Caki2 (cell line): Measurements from ENCODE around the gene DDN. TPM values are rescaled to one million over a fixed set of nuclear protein-coding genes. Genes with fewer than 3 reads are reported as not detected.

Experiments used
- DNase-seq: peaks from one replicate; pipeline ENCODE4 v3.0.0-alpha.2; 2015; ENCODE audit warnings: low read depth
- in situ Hi-C: cut with HindIII; loops from 2 replicates; pipeline ENCODE4 v1.10.0; 2016; ENCODE audit warnings: low sequenced_read_pairs, low pct_unique_long_range_greater_than_20kb, mixed read lengths
- total RNA-seq: library from RNA; depleted of rRNA; stranded (reverse); fragments of >200 nt; shearing (Covaris generic); gene quantifications from 2 replicates; pipeline ENCODE4 v1.2.3, GENCODE V29; 2014; ENCODE audit warnings: low replicate concordance

Gene DDN
- total RNA-seq, 1 experiment from 2014 or later = not detected

DNA sequence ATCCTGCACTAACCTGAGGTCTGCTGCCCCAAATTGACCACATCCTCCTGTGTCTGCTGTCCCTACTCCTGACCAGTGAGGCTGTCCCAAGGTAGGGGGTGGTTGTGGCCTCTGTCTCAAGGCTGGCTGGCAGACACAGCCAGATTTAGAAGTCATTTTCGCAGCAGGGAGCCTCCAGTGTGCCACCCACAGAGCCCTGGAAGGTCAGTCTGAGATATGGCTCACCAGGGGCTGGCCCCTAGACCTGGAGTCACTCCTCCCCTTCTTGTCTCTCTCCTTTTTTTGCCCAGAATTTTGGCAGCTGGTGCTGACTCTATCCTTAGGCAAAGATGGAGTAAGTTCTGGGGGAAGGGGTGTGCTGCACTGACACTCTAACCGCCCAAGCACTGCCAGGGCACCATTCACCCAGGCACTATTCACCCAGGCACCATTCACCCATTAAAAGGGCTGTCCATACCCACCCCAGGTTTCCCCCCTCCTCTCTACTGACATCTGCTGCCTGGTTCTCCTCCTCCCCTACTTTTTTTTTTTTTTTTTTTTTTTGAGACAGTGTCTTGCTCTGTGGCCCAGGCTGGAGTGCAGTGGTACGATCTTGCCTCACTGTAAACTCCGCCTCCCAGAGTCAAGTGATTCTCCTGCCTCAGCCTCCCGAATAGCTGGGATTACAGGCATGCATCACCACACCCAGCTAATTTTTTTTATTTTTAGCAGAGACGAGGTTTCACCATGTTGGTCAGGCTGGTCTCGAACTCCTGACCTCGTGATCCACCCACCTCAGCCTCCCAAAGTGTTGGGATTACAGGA is 7.7 kb downstream of the DDN start:
- in situ Hi-C loops = no loop called here
- DNase-seq = no peak

DNA sequence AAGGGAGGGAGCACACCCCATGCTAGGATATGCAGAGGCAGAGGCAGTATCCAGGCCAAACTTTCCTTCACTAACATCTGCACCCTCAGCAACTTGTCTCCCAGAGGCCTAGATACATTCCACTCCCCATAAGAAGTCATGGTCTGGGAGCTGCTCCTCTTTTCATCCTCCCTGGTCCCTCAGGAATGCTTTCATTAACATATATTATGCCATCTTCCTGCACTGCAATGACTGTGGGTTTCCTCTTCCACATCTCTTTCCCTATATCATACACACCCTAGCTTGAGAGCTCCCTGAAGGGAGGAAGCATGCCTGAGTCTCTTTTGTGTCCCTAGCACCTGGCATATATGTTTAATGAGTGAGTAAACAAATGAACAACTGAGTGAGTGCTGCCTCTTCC is 8.6 kb downstream of the DDN start:
- in situ Hi-C loops = no loop called here
- DNase-seq = no peak

DNA sequence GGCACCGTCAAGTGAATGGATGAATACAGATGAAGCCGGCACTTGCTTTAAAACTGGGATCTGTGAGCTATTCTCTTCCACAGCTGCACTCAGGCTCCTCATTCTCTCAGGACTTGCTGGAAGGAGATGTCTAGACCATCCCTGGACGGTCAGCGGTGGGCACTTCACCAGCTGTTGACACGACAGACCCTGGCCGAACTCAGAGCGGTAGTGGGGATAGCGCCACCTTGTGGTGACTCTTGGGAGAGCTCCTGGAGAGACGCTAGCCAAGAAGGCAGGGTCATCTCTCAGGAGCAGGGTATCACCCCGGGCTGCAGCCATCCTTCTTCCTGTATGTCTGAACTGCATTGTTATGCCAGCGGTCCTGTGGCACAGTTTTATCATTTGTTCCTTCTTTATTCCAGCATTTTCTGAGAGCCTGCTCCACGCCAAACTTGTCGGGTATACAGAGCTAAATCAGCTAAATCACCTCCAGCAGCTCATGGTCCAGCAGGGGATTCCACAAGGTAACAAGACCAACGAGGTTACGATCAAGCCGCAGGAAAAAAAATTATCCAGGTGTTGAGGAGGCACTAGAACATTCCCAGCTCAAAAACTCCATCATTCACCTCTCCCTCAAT is 11.0 kb downstream of the DDN start:
- in situ Hi-C loops = no loop called here

DNA sequence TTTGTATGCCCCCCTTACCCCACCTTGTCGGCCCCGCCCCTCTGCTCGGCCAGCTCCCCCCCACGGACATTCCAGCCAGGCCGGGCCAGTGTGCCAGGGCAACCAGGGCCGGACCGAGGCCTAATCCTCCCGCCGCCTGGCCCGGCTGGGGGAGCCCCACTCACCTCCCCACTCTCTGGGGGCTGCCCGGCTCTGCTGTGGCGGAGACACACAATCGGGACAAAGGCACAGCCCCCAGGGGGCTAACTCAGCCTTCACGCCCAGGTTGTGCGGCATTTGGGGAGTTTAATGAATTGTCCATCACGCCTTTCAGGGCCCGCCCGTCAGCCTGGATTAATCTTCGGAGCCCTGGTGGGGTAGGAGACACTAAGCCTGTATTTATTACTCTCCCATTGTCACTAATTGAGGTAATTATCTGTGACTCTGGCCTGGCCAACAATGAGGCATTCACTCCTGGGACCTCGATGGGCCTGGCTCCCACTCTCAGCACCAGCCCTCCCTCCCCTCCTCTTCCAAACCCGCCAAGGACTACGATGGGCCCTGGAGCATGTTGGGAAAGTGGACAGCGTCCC is 12.4 kb downstream of the DDN start:
- in situ Hi-C loops = no loop called here
- DNase-seq = no peak

More for the DNA sequence above, 11.0 kb downstream of the DDN start:
- DNase-seq = peak; percentile 27

DNA sequence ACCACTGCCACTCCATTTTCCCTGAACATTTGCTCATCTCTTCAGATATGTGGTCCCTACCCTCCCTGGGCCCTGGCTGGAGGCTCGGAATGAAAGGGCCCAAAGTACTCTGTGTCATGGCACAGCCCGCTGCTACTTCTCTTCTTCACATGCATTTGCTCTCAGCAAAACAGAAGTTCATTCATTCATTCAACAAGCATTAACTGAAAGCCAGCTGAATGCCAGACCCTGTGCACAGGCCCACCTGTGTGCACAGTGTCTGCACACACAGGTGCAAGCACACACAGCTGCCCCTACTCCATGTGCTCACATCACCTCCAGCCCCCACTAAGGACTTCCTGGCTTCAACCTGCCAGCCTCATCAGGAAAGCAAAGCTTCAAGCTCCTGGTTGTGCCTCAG is 13.3 kb downstream of the DDN start:
- in situ Hi-C loops = no loop called here
- DNase-seq = no peak

DNA sequence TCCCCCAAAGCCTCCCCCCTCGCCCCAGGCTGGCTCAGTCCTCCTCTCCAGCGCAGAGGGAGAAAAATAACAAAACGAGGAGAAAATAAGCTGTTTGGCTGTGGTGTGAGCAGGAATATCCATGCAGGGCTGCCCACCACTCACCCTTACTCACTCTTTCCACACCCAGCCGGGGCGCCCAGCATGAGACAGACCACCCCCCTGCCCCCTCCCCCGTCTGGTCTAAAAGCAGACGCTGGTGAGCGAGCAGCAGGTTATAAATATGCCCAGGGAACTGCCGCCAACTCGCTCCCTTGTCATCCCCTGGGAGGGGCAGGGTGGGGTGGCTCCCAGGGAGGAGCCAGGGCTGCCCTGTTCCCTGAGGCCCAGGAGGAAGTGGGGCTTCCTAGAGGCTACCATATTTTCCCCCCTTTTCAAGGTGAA is 13.7 kb downstream of the DDN start:
- in situ Hi-C loops = no loop called here
- DNase-seq = no peak

DNA sequence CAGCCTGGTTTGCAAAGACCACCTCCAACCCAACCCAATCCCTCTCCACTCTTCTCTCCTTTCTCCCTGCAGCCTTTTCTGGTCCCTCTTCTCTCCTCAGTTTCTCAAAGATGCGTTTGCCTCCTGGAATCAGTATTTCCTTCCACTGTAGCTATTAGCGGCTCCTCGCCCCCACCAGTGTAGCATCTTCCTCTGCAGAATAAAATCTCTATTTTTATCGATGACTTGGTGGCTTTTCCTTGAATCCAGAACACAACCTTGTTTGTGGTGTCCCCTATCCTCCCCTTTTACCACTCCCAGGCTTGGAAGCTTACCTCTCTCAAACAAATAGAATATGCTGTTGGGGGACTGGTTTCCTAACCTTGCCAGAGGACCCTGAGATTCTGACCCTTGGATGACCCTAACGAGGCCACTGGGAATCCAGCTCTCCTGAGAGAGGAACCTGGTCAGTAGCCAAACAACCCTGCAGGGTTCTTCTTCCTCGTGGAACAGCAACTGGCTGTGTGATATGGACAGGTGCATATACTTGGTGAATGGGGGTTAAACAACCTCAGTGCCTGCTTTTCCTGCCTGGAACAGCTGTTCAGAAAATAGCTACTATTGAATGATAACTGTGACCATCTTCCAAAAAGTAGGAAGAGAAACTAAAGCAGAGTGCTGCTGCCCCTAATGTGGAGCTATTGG is 16.6 kb downstream of the DDN start:
- no peak for DNase-seq
- in situ Hi-C loops = no loop called here

DNA sequence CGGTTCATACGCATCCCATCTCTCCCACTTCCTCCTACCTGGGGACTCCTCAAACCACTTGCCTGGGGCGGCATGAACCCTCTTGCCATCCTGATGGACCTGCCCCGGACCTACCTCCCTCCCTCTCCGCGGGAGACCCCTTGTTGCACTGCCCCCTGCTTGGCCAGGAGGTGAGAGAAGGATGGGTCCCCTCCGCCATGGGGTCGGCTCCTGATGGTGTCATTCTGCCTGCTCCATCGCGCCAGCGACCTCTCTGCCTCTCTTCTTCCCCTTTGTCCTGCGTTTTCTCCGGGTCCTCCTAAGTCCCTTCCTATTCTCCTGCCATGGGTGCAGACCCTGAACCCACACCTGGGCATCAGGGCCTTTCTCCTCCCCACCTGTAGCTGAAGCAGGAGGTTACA is 17.4 kb downstream of the DDN start:
- in situ Hi-C loops = no loop called here
- no peak for DNase-seq

DNA sequence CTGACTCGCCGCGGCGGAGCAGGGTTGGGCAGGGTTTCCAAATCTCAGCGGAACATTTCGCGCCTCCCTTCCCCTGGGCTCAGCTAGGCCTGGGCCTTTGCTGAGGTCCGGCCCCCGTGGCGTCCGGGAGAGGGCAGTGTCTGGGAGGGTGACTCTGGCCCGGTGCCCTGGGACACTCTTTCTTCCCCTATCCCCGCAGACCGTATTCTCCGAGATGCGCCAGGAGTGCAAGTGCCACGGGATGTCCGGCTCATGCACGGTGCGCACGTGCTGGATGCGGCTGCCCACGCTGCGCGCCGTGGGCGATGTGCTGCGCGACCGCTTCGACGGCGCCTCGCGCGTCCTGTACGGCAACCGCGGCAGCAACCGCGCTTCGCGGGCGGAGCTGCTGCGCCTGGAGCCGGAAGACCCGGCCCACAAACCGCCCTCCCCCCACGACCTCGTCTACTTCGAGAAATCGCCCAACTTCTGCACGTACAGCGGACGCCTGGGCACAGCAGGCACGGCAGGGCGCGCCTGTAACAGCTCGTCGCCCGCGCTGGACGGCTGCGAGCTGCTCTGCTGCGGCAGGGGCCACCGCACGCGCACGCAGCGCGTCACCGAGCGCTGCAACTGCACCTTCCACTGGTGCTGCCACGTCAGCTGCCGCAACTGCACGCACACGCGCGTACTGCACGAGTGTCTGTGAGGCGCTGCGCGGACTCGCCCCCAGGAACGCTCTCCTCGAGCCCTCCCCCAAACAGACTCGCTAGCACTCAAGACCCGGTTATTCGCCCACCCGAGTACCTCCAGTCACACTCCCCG is 18.0 kb downstream of the DDN start:
- in situ Hi-C loops = no loop called here
- no peak for DNase-seq

DNA sequence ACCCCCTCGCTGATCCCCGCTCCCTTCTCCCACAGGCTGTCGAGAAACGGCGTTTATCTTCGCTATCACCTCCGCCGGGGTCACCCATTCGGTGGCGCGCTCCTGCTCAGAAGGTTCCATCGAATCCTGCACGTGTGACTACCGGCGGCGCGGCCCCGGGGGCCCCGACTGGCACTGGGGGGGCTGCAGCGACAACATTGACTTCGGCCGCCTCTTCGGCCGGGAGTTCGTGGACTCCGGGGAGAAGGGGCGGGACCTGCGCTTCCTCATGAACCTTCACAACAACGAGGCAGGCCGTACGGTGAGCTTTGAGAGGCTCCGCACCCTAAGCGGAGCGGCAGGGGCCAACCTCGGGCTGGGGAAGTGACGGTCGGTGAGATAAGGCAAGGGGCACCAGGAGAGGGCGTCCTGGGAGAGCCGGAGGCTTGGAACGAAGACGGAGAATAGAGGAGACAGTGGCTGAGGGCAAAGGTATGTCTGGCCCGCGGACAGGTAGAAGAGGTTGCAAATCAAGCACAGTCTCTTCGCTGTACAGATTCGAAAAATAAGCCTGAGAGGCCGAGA is 18.7 kb downstream of the DDN start:
- in situ Hi-C loops = no loop called here
- no peak for DNase-seq

DNA sequence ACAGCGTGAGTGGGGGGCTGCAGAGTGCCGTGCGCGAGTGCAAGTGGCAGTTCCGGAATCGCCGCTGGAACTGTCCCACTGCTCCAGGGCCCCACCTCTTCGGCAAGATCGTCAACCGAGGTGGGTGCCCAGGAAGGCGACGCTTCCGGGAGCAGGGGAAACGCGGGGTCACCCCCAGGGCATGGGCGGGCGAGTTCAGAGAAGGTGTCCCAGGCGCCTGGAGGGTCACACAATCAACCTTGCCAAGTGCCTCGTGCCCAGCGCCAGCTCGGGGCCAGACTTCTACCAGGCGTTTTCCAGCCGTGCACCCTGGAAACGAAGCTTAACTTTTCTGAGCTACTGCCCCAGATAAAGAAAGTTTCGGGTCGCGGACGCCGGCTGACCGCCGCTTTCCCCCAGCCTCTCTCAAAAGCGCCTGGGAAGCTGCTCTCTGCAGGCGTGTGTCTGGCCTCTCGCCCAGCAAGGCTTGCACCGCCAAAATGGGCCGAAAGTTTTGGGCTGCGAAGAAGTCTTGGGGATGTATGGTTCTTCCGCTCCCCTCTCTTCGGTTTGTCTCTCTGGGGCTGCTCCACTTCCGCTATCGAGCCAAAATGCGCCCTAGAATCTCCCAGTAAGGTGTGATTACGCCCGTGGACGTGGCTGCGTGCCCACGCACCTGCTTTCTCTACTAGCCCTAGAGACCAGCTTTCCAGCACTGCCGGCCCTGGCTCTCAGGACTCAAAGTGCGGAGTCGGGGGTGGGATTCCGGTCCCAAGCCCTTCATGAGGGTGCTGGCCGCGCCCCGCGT is 19.4 kb downstream of the DDN start:
- in situ Hi-C loops = no loop called here
- no peak for DNase-seq

DNA sequence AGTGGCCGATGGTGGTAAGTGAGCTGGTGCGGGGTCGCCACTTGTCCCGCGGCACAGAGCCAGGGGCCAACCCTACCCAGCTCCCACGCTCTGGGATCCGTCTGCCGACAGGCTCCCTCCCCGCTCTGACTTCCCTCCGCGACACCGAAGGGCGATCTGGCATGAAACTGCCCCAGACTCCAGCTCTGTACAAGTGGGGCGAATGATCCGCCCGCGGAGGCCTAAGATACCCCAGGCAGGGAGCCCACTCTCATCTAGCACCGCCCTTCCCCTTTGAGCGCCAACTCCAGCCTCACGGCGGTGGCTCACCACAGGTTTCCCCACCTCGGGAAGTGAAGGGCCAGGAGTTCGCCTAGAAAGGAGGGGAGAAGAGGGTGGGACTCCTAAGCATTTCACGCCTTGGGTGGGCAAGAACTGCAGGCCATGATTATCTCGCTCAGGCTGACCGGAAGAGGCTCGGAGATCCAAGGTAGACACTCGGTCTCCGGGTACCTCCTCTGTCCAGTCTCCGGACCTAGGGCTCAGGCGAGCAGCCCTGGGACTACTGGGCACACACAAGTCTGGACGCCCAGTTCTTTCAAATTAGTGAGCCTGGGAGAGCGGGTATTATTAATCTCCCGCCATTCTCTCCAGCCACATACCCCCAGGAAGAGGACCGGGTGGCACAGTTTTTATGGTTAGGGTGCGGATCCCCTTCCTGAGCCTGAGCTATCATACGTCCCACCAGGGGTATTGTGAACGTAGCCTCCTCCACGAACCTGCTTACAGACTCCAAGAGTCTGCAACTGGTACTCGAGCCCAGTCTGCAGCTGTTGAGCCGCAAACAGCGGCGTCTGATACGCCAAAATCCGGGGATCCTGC is 20.2 kb downstream of the DDN start:
- in situ Hi-C loops = no loop called here

DNA sequence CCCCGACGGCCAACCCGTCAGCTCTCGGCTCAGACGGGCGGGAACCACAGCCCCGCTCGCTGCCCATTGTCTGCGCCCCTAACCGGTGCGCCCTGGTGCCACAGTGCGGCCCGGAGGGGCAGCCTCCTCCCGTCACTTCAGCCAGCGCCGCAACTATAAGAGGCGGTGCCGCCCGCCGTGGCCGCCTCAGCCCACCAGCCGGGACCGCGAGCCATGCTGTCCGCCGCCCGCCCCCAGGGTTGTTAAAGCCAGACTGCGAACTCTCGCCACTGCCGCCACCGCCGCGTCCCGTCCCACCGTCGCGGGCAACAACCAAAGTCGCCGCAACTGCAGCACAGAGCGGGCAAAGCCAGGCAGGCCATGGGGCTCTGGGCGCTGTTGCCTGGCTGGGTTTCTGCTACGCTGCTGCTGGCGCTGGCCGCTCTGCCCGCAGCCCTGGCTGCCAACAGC is 20.9 kb downstream of the DDN start, which contains the start of gene WNT1:
TSS of gene WNT1 (plus strand) at position 32 of the 450 bp plus-strand sequence. CDS start at position 361, 329 bp downstream.
- DNase-seq = no peak
- in situ Hi-C loops = no loop called here

More for the DNA sequence above, 20.2 kb downstream of the DDN start:
- DNase-seq = no peak

DNA sequence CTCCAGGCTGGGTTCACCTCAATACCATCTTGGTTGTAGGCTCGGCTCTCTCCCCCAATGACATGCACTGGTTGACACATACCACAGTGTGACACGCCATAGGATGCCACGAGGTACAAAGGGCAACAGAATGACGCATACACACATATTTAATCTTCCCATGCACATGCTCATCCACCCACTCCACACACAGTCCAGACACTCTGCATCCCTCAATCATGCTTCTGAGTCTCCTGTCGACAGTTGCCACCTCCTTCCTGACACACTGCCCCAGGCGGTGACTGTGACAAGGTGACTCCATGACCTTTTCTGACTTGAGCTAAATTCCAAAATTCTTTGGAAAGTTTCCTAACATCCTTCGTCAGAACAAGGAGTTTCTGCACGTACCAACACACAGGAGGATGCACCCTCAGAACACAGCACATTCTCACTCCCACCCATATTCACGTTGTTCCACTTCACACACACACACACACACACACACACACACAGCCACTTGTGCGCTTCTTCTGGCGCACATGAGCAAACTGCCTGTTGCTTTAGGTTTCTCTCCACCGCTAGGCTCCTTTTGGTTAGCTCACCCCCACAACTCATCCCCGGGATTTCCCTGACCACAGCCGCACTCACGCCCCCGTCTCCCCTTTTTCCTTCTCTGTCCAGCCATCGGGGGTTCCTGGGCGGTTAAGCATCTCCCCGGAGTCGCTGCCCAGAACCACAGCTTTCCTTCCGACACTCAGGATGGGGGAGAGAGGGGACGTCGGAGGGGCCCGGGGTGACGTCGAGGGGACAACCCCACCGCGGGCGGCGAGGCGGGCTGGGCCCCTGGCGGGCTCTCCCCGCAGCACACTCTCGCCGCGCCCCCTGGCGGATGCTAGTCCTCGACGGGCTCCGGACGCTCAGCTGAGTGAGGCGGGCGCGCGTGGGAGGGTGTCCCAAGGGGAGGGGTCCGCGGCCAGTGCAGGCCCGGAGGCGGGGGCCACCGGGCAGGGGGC is 21.6 kb downstream of the DDN start:
- no peak for DNase-seq
- in situ Hi-C loops = no loop called here

DNA sequence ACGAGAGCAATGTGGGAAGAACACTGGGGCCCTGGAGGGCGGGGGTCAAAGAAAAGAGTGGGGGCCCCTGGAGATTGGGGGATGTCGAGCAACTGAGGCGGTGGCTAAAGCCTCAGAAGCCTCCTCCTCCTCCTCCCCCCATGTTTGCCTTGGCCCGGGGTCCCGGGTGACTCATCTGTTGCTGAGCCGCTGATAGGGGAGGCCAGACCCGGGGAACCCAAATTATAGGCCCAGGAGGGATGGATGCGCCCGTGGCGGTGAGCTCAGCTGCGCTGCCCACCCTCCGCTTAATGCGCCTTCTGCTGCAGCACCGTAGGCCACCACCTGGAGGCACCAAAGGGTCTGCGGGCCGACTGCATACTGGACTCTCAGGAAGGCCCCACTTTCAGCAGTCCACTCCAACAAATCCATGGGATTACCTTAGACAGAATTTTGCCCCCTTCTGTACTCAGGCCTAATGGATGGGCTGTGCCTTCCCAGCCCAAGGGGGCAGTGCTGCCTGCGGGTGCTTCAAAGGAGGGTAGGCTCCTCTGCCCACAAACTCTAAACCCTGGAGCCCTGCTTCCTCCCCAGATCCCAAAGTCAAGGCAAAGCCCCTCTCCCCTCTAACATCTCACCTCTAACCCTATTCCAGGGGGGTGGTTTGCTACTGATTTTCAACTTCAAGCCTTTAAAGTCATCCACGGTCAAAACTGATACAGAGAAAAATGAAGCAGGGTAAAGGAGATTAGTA is 25.1 kb downstream of the DDN start:
- in situ Hi-C loops = no loop called here
- DNase-seq = no peak
